HG03196 (cell line): Measurements from ENCODE around the gene EN2.
A peak's percentile ranks its signal among the peaks of the same experiment; 100 is the strongest.

Experiments
- ATAC-seq: cut with Tn5 transposase; IDR thresholded peaks from one replicate; pipeline ENCODE4 v1.9.1; 2021; ENCODE audit not compliant: unreplicated experiment

EN2 gene

DNA sequence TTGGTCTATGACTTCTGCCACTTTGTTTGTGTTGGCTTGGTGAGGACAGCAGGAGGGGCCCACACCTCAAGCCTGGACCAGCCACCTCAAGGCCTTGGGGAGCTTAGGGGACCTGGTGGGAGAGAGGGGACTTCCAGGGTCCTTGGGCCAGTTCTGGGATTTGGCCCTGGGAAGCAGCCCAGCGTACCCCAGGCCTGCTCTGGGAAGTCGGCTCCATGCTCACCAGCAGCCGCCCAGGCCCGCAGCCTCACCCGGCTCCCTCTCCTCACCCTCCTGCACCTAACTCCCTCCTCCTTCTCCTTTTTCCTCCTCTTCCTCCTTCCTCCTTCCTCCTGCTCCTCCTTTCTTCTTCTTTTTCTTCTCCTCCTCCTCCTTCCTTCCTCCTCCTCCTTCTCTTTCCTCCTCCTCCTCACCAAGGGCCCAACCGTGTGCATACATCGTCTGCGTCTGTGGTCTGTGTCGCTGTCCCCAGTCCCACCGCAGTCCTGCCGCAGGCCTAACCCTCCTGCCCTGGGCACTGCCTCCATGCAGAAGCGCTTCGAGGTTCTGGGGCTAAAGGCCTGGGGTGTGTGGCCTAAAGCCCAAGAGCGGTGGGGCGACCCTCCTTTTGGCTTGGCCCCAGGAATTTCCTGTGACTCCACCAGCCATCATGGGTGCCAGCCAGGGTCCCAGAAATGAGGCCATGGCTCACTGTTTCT, 5.3 kb downstream of the EN2 start:
- ATAC-seq = no peak

DNA sequence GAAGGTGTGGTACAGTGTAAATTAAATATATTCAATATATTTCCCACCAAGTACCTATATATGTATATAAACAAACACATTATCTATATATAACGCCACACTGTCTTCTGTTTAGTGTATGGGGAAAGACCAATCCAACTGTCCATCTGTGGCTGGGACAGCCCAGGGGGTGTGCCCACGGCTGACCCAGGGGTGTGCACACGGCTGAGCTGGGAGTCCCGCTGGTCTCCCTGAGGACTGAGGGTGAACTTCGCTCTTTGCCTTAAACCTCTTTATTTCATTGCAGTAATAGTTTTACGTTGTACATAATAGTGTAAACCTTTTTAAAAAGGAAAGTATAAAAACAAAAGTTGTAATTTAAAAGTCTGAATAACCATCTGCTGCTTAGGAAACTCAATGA, 6.3 kb downstream of the EN2 start:
- no peak for ATAC-seq

DNA sequence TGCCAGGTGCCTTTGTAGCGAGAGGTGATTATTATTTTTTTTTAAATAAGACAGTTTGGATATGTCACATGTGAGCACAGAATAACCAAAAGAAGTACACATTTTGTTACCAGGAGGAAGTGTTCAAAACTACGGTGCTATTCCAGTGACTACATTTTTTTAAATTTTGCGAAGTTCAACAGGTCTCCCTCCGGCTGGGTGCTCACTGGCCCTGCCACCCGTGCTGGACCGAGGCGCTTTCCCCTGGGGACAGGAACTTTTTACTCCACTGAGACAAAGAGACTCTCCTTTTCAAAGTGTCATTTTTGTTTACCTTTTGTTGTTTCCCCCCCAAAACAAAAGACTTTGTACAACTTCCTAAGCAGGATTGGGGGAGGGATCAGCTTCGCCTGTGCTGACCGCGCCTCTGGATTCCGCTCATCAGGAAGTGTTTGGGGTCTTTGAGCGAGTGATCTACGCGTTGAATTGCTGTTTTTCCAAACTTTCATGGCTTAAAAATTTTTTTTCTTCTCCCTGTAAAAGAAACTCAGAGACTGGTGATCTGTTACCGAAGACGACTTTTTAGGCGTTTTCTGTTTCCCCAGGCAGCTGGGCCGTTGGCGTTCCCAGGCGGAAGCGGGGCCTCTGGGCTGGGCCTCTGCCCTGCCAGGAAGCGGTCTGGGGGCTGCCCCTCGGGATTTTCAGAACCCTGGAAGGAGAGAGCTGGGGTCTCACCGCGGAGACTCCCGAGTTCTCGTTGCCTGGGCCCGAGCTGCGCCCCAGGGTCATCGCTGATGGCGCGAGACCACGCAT, 7.2 kb downstream of the EN2 start:
- no peak for ATAC-seq

DNA sequence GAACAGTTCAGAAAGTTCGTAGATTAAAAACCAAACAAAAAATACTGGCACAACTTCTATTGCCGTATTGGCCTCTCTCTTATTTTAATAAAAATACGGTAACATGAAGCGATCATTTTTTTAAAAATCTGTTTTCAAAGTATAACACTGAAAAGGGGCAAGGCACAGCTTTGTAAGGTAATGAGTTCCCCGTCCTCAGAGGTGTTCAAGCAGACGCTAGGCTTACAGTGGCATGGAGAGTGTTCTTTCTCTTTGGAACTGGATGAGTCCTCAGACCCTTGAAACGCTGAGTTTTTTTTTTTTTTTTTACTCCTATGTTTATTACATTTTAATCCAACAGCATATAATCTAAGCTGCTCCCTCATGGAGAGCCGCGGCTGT, 7.8 kb downstream of the EN2 start:
- no peak for ATAC-seq

DNA sequence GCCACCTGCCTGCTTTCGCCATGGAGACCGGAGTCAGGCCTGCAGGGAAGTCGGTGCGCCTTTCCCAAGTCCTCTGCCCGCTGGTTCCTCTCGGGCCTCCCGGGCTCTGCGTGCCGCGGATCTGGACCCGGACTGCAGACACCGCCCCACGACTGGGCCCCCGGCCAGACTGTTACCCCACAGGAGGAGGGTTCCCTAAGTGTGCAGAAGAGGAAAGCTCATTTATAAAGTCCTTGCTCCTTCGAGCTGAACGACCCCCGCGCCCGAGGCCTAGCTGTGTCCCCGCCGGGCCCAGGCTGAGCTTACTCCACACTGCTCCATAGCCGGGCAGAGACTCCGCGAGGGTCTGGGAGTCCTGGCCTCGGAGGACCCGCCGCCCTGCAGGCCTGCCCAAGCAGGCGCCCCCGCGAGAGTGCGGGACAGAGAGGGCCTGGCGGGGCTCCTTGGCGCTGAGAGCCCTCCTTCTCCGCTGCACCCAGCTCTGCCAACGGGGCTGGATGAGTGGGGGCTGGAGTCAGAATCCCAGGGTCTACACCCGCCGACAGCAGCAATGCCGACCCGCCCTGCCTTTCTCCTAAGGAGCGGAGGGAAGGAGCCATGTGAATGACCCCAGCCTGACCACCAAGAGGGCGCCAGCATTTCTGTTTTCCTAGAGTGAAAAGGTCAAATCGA, 8.3 kb downstream of the EN2 start:
- no peak for ATAC-seq

DNA sequence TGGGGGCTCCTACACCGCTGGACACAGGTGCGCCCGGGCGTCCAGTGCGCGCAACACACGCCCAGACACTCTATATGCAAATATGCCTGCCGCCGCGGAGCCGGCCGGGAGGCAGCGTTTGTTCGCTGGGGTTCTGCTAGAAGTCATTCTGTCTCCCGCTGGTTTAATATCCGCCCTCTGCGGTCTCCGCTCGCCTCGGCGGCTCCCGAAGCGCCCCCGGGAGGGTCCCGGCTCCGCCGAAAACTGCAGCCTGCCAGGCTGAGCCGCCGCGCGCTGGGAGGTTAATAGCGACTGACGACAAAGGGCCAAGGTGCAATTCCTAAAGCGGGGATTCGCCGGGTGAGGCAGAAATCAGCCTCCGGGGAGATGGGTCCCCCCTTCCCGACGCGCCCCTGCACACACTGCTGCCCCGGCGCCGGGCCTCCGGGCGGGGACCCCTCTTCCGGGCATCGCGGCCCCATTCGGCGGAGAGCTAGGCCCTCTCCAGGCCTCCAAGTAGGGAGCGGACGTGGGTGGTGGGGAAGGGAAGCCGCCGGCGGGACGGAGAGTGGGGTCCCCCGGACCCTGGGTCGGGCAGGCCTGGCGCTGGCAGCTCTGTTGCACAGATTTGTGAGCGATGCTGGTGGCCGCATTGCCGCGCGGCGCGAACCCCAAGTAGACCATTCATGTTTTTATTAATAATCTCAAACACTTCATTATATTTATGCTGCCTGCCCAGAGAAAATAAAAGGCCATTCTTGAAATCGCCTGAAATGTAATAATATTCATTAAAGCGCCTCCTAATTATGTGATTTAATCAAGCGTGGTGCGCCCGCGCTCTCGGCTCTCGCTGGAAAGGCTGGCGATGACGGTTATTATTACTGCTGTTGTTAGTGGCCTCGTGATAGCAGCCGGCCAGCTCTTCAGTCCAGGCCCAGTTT, 9.1 kb downstream of the EN2 start:
- ATAC-seq = no peak

DNA sequence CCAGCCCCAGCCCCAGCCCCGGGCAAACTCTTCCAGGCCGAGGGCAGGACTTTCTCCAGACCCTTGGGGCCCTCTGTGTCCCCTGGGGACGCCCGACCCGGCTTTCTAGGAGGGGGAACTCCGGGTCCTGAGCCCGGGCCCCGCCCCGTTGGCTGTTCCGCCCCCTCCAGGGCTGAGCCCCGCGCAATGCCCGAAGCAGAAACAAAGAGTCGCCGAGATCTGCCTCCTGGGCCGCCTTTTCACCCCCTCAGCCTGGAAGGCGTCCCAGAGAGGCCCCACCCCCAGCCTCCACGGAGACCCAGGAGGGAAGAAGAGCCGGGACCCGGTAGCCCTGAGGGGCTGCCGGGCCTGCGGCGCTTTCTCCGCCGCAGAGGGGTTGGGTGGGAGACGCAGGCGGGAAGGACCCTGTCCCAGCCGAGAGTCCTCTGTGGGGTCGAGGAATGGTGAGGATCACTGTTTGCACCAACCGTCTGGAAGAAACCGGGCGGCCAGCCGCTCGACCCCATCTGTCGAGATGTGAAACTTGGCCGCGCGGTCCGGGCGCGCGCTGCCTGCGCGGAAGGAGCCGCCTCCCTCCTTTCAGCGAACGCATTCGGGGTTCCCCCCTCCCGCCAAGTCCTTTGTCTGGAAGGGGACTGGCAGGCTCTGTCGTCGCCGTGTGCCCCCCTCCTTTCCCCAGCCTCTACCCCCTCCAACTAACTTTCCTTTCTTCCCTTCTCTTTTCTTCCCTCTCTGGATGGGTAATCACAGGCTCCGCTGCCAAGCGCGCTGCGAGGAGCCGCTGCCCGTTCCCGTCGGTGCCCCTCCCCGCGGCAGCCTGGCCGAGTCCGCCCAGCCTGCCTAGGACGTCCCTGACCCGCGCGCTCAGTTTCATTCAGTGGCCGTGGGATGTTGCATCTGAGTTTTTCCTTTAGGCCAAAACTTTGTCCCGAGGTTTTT, 10.2 kb downstream of the EN2 start:
- no peak for ATAC-seq

DNA sequence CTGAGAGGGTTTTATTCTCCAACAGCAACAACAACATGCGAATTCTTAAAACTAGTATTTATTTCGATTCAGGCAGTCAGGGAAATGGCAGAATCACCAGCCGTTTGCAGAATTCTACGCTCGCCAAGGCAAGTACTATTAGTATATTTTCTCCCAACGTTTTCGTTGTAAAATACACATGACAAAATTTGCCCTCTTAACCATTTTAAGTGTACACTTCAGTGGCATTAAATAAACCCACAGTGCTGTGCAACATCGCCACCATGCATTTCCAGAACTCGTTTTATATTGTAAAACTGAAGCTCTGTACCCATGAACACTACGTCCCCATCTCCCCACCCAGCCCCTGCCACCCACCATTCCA, 10.8 kb downstream of the EN2 start:
- no peak for ATAC-seq

DNA sequence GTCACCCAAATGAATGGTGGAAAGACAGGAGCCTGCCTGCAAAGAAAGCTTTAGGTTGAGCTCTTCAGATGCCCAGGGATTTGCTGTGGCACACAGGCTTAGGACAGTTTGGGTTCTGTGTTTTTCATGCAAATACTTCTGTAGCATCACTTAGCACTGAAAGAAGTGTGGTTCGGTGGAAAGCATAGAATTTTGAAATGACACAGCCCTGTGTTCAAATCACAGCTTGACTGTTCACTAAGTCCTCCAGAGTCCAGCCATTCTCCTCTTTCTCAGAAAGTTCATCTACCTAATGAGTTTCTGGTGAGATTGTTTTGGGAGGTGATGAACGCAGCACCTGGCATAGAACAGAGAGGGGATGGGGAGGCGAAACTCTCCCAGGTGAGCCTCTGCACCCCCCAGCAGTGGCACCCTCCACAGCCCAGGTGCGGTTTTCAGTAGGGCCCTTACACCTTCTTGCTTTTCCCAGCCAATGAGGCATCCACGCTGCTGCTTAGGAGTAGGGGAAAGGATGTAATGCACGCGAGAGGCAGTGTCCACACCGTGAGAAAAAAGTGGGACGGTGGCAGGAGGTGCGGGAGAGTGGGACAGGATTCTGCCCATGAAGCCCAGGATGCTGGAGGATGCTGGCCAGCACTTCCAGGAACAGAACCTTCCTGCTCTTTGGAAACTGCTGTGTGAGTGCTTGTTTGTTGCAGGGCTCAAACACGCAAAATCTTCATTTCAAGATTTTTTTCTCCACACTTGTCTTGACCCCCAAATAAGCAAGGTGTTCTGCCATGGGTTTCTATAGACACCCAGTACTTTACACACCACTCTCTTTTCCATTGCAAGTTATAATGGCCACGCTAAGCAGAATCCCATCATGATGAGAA, 11.6 kb downstream of the EN2 start:
- no peak for ATAC-seq

DNA sequence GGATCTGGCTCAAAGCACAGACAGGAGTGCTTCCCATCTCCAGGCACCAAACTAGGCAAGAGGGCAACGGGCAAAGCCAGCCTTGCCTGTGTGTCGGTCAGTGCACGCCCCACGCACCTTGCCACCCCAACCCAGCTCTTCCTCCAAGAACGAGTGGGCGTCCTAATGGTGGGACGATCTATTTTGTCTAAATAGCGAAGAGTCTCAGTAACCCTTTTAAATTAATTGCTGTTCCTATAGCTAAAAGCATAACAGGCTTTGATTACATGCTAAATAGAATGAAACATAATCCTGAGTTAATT, 12.2 kb downstream of the EN2 start:
- ATAC-seq = no peak

DNA sequence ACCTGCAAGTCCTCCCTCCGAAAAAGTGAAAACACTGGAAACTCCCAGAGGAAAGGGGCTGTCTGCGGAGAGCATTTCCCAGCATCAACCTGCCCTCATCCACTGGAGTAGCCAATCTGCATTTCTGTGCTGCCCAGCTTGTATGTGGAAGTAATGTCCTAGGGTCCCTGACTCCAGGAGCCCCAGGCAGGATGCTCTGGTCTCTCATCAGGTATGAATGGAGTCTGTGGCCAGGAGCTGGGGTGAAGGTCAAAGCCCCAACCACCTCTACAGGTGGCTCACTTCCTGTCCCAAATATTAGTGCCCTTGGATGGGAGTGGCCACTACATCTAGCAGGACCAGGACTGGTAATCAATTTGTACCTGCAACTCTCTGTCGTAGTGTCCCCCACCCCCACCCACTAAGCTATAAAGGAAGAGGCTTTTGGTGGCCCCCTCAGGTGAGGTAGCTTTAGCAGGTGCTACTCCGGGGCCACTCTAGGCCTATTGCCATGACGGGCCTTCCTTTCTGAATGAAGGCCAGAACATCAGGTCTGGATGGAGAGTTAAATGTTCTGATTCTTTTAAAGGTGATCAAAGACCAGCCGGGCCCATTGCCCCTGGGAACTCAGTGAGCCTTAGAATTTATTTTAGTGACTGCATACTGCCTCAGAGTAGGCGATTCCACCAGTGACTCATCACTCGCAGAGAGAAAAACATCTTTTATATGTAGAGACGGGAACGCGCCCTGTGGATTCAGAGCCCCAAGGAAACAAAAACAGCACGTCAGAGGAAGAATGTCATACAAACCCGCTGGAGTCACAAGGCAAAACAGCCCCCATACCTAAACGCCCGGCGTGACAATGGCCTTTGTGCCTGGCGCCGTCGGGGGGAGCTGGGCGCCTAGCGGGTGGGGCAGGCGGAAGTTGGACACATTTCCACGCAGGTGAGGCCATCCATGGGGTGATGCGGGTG, 13.0 kb downstream of the EN2 start:
- ATAC-seq = no peak

DNA sequence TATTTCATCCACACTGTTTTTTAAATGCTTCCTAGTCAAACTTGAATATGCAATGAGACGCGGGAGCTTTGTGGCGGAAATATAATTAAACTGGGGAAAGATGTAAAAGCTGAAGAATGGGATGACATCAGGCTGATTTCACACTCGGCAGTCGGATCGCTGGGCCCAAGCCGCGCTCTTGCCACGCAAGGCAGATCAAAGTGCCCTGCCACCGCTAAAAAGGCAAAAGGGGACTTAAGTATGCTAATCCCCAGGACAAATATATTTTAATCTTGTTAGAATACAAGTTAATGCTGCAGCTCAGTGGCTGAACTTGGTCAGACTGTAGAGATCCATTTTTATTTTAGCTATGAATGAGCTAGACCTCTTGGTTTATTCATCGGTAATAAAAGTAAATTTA, 13.8 kb downstream of the EN2 start:
- ATAC-seq = no peak

DNA sequence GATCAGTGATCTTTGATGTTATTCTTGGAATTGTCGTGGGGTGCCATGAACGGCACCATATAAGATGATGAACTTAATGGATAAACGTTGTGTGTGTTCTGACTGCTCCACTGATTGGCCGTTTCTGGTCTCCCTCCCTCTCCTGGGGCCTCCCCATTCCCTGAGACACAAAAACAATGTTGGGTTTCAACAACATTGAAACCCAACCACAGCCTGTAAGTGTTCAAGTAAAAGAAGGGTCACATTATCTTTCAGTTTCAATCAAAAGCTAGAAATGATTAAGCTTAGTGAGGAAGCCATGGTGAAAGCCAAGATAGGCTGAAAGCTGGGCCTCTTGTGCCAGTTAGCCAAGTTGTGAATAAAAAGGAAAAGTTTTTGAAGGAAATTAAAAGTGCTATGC, 19.5 kb downstream of the EN2 start:
- peak; percentile 93 for ATAC-seq

DNA sequence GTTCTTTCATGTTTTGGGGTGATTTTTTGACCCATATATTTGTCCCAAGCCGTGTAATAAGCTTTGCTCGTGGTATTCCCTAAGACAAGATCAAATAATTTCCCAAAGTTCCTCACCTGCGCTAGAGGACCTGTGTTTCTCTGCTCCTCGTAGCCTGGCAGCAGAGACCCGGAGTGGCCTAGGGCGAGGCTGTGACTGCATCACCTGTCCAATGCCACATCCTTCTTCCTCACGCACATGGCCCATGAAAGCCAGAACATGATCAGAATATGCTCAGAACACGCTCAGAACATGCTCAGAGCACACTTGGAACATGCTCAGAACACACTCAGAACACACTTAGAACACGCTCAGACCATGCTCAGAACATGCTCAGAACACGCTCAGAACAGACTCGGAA, 23.8 kb downstream of the EN2 start:
- ATAC-seq = no peak

DNA sequence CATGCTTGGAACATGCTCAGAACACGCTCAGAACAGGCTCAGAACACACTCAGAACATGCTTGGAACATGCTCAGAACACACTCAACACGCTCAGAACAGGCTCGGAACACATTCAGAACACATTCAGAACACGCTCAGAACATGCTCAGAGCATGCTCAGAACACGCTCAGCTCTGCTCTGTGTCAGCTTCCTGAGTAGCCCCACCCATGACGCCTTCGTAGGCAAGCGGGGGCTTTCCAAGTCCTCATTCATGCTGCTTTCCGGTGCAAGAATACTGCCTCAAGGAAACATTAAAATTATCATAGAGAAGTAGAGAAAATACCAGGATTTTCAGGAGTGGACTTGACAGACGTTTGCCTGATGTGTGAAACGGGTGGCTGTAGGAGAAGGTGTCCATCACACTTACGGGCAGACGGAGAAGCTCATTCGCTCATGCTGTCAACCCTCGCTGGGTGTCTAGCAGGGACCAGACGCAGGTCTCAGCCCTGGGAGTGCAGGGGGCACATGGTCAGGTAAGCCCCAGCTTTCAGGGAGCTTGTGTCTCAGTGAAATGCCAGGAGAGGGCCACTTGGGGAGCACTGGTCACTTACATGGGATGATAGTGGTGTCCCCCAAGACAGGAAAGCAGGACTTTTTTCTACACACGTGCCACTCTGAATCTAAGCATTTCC, 24.7 kb downstream of the EN2 start:
- ATAC-seq = no peak

DNA sequence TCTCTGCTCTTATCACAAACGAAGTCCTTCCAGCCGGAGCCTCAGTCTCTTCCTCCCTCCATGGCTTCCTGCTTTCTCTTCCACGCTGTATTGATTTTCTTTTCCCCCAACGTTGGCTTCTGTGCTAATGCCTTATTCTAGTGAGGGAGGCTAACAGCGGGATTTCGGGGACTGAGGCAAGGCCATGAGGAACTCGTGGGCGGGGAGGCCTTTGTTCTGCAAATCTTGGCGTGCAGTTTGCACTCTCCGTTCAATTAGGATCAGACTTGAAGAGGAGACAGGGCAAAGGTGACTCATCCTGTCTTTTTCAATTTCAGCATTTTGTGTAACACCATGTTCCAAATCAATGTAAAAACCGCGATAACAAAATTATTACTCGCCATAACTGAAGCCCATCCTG, 25.3 kb downstream of the EN2 start:
- ATAC-seq = no peak

DNA sequence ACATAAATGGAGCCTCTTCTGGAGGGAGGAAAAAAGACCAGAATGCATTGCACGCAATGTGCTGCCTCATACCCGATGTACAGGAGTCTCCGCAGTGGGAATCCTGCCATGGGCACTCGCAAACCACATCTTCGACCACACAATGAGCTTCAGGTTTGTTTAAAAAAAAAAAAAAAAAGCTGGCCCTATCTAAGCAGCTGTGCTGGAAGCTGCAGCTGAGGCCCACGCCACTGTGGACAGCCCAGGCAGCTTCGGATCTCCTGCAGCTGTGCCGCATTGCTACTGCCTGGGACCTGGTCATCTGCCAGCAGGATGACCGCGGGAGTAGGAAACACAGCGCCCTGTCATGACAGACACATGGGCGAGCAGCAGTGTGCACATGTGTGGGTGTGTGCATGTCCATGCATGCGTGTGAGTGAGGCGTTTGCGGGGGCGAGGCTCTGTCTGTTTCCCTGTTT, 26.0 kb downstream of the EN2 start:
- no peak for ATAC-seq
